SK-N-SH treated with all-trans-retinoic acid at 6 μM for 48 hours (cell line): ENCODE measurements around the gene CRY1.

Experiments used
- ATAC-seq: fragments of 200-7000 bp; cut with Tn5 transposase; 3 replicates; pipeline ENCODE4 v1.9.1; 2020; ENCODE audit warnings: mild to moderate bottlenecking, moderate library complexity
- ARNTL ChIP-seq: fragments of 450-650 bp; formaldehyde crosslinking; IDR thresholded peaks from 2 replicates; pipeline ENCODE4 v1.5.0; 2020; ENCODE audit warnings: low read depth, mild to moderate bottlenecking, moderate library complexity, borderline replicate concordance
- CREB5 ChIP-seq: fragments of 250-450 bp; sonication (Bioruptor Pico); IDR thresholded peaks from 2 replicates; pipeline ENCODE4 v1.5.1; 2020; ENCODE audit warnings: low read depth, mild to moderate bottlenecking, moderate library complexity
- CSDC2 ChIP-seq: fragments of 250-450 bp; sonication (Bioruptor Pico); IDR thresholded peaks from 2 replicates; pipeline ENCODE4 v1.5.0; 2020; ENCODE audit warnings: mild to moderate bottlenecking, moderate library complexity
- OSR1 ChIP-seq: fragments of 250-450 bp; sonication (Bioruptor Pico); IDR thresholded peaks from 2 replicates; pipeline ENCODE4 v1.8.0; 2022; ENCODE audit warnings: moderate library complexity, mild to moderate bottlenecking, inconsistent platforms
- PATZ1 ChIP-seq: fragments of 250-450 bp; sonication (Bioruptor Pico); IDR thresholded peaks from 2 replicates; pipeline ENCODE4 v1.8.0; 2020; ENCODE audit warnings: mild to moderate bottlenecking, moderate library complexity, borderline replicate concordance
- PPARA ChIP-seq: fragments of 250-450 bp; sonication (Bioruptor Pico); IDR thresholded peaks from 2 replicates; pipeline ENCODE4 v1.5.0; 2020; ENCODE audit warnings: mild to moderate bottlenecking, borderline replicate concordance
- RARB ChIP-seq: fragments of 250-450 bp; sonication (Bioruptor Pico); IDR thresholded peaks from 2 replicates; pipeline ENCODE4 v1.8.0; 2021; ENCODE audit warnings: mild to moderate bottlenecking, moderate library complexity
- SNAI2 ChIP-seq: fragments of 250-450 bp; sonication (Bioruptor Pico); IDR thresholded peaks from 2 replicates; pipeline ENCODE4 v1.5.0; 2020; ENCODE audit warnings: mild to moderate bottlenecking, moderate library complexity
- TSHZ2 ChIP-seq: fragments of 250-450 bp; sonication (Bioruptor Pico); IDR thresholded peaks from 2 replicates; pipeline ENCODE4 v1.5.0; 2020; ENCODE audit warnings: mild to moderate bottlenecking, moderate library complexity
- ZC3H10 ChIP-seq: fragments of 250-450 bp; sonication (Bioruptor Pico); IDR thresholded peaks from 2 replicates; pipeline ENCODE4 v1.5.1; 2021; ENCODE audit warnings: mild to moderate bottlenecking, moderate library complexity
- ZFP3 ChIP-seq: fragments of 250-450 bp; sonication (Bioruptor Pico); IDR thresholded peaks from 2 replicates; pipeline ENCODE4 v1.5.0; 2020; ENCODE audit warnings: mild to moderate bottlenecking, moderate library complexity

CRY1 gene

GRCh38 chr12:106945261-106945851 is 148.0 kb downstream of the CRY1 start:
- ATAC-seq = no peak
- TF ChIP-seq ZC3H10 (CRISPR knock-in tag) = no peak
- no peak for TF ChIP-seq ZFP3 (CRISPR knock-in tag)
- no peak for TF ChIP-seq OSR1 (CRISPR knock-in tag)
- no peak for TF ChIP-seq ARNTL (CRISPR knock-in tag)
- TF ChIP-seq PATZ1 = no peak
- TF ChIP-seq SNAI2 = no peak
- no peak for TF ChIP-seq CREB5 (CRISPR knock-in tag)
- TF ChIP-seq CSDC2 (CRISPR knock-in tag) = no peak

GRCh38 chr12:106942775-106943174 is 150.6 kb downstream of the CRY1 start:
- TF ChIP-seq PPARA (CRISPR knock-in tag) (no peak), PATZ1 (no peak)
- ATAC-seq = no peak

GRCh38 chr12:106941481-106942156 is 151.7 kb downstream of the CRY1 start:
- ATAC-seq = no peak
- no peak for TF ChIP-seq TSHZ2 (CRISPR knock-in tag)
- TF ChIP-seq RARB (CRISPR knock-in tag) = no peak
- TF ChIP-seq ZFP3 (CRISPR knock-in tag) = no peak
- TF ChIP-seq, all 23 proteins: peak for 0
